ENCODE data around the gene SHQ1.
A peak's percentile ranks its signal among the peaks of the same experiment; 100 is the strongest.

Gene SHQ1

DNA sequence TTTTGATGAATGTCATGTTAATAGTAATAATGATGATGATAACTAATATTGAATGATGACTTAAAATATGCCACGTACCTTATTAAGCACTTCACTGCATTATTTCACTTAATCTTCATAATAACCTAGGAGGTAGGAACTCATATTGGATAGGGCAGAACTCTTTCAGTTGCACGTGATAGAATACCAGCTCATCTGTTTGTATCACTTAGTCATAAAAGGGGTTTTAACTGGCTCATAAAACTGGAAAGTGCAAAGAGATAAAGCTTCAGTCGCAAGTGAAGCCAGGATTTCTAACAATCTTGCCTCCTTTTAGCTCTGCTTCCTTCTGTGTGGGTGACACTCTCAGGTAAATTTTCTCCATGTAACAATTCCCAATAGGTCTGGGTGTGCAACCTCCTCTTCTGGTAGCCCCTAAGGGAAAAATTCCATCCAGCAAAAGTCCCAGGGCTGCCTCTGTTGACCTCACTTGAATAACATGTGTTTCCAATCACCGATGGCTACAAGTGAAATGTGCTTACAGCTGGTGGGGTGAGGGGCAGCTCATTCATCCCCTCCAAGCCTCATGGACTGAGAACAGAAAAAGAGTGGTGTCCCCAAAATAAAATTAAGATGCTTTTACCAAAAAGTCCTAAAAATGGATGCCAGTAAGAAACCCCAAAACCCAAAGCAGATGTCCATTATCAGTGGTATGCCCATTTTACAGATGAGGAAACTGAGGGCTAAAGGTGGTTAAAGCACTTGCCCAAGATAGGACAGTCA lies 48.9 kb upstream of the SHQ1 start (continued):
- TF ChIP-seq ZSCAN4 (tag by site-specific recombination; IDR thresholded peaks at IDR 0.05) (no peak), ZNF488 (tag by site-specific recombination; IDR thresholded peaks at IDR 0.05) (no peak), EGR2 (tag by site-specific recombination; IDR thresholded peaks at IDR 0.05; ENCODE audit: low read depth) (no peak), ZNF501 (tag by site-specific recombination; IDR thresholded peaks at IDR 0.05) (no peak), GLIS2 (tag by site-specific recombination; IDR thresholded peaks at IDR 0.05) (no peak), ZNF664 (tag by site-specific recombination; IDR thresholded peaks at IDR 0.05) (no peak), HIC1 (tag by site-specific recombination; IDR thresholded peaks at IDR 0.05) (no peak), ZNF423 (tag by site-specific recombination; IDR thresholded peaks at IDR 0.05) (no peak), ZNF394 (tag by site-specific recombination; IDR thresholded peaks at IDR 0.05; ENCODE audit: borderline replicate concordance) (no peak), ZNF37A (tag by site-specific recombination; IDR thresholded peaks at IDR 0.05) (no peak), ZNF704 (tag by site-specific recombination; IDR thresholded peaks at IDR 0.05) (no peak), ZNF341 (tag by site-specific recombination; IDR thresholded peaks at IDR 0.05; ENCODE audit: low read depth) (no peak), ZNF146 (tag by site-specific recombination; IDR thresholded peaks at IDR 0.05) (no peak), ZNF549 (tag by site-specific recombination; IDR thresholded peaks at IDR 0.05) (no peak), ZNF311 (tag by site-specific recombination; IDR thresholded peaks at IDR 0.05; ENCODE audit: borderline replicate concordance) (no peak), ZNF513 (tag by site-specific recombination; IDR thresholded peaks at IDR 0.05) (no peak), YY1 (tag by site-specific recombination; IDR thresholded peaks at IDR 0.05) (no peak), ZFP69B (tag by site-specific recombination; IDR thresholded peaks at IDR 0.05) (no peak), ZBTB10 (tag by site-specific recombination; IDR thresholded peaks at IDR 0.05) (no peak), ZNF214 (tag by site-specific recombination; IDR thresholded peaks at IDR 0.05; ENCODE audit: borderline replicate concordance) (no peak), BCL11A (tag by site-specific recombination; IDR thresholded peaks at IDR 0.05; ENCODE audit: low read depth) (no peak), ZNF510 (tag by site-specific recombination; IDR thresholded peaks at IDR 0.05; ENCODE audit: insufficient replicate concordance) (no peak)
- TF ChIP-seq, protein P1, sequence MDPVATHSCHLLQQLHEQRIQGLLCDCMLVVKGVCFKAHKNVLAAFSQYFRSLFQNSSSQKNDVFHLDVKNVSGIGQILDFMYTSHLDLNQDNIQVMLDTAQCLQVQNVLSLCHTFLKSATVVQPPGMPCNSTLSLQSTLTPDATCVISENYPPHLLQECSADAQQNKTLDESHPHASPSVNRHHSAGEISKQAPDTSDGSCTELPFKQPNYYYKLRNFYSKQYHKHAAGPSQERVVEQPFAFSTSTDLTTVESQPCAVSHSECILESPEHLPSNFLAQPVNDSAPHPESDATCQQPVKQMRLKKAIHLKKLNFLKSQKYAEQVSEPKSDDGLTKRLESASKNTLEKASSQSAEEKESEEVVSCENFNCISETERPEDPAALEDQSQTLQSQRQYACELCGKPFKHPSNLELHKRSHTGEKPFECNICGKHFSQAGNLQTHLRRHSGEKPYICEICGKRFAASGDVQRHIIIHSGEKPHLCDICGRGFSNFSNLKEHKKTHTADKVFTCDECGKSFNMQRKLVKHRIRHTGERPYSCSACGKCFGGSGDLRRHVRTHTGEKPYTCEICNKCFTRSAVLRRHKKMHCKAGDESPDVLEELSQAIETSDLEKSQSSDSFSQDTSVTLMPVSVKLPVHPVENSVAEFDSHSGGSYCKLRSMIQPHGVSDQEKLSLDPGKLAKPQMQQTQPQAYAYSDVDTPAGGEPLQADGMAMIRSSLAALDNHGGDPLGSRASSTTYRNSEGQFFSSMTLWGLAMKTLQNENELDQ (tag by site-specific recombination; IDR thresholded peaks at IDR 0.05; ENCODE audit: low read depth) = no peak
- TF ChIP-seq, protein P2, sequence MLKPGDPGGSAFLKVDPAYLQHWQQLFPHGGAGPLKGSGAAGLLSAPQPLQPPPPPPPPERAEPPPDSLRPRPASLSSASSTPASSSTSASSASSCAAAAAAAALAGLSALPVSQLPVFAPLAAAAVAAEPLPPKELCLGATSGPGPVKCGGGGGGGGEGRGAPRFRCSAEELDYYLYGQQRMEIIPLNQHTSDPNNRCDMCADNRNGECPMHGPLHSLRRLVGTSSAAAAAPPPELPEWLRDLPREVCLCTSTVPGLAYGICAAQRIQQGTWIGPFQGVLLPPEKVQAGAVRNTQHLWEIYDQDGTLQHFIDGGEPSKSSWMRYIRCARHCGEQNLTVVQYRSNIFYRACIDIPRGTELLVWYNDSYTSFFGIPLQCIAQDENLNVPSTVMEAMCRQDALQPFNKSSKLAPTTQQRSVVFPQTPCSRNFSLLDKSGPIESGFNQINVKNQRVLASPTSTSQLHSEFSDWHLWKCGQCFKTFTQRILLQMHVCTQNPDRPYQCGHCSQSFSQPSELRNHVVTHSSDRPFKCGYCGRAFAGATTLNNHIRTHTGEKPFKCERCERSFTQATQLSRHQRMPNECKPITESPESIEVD (tag by site-specific recombination; IDR thresholded peaks at IDR 0.05) = peak; percentile 87

Data from HEK293 (cell line).